Keratinocyte (primary cell): ENCODE data around the gene CRYGC. TPM values are rescaled to one million over a fixed set of nuclear protein-coding genes. Genes with fewer than 3 reads are reported as not detected.

Experiments
- DNase-seq: peaks from one replicate; pipeline ENCODE4 v3.0.0-alpha.2; 2011; ENCODE audit warnings: low read depth, missing footprints, low spot score
- FAIRE-seq: peaks from 2 replicates; lab custom pipeline; 2011; peaks lifted over from hg19 to GRCh38; lab: Jason Lieb, UNC
- H2AFZ ChIP-seq: 2 replicates; pipeline ENCODE4 v1.6.0; 2012; ENCODE audit warnings: low read length, control low read depth, inconsistent platforms; ENCODE audit not compliant: control insufficient read depth
- H3K27ac ChIP-seq: 2 replicates; pipeline ENCODE4 v1.5.1; 2011; ENCODE audit warnings: low read length; ENCODE audit not compliant: control insufficient read depth, insufficient read depth
- H3K27me3 ChIP-seq: 3 replicates; pipeline ENCODE4 v1.6.0; 2011; ENCODE audit warnings: low read length; ENCODE audit not compliant: control insufficient read depth, insufficient read depth; ENCODE audit errors: extremely low read depth
- H3K36me3 ChIP-seq, 2 experiments: 2 replicates in 1 of 2; 3 replicates in 1 of 2; pipeline ENCODE4 v1.5.1; 2011; ENCODE audit warnings: low read length in 2 of 2, mild to moderate bottlenecking in 1 of 2; ENCODE audit not compliant: control insufficient read depth in 2 of 2, insufficient read depth in 2 of 2; ENCODE audit errors: extremely low read depth in 1 of 2
- H3K4me1 ChIP-seq: 3 replicates; pipeline ENCODE4 v1.5.1; 2011; ENCODE audit warnings: low read length; ENCODE audit not compliant: control insufficient read depth, insufficient read depth; ENCODE audit errors: extremely low read depth
- H3K4me2 ChIP-seq: 3 replicates; pipeline ENCODE4 v1.6.0; 2011; ENCODE audit warnings: low read depth, low read length; ENCODE audit not compliant: control insufficient read depth, insufficient read depth; ENCODE audit errors: extremely low read depth
- H3K4me3 ChIP-seq, 3 experiments: fragments of 200-600 bp in 1 of 3; sonication (generic) in 1 of 3; 2 replicates in 2 of 3; 3 replicates in 1 of 3; pipeline ENCODE4 v1.5.1; 2011 to 2016; ENCODE audit warnings: low read length in 3 of 3, mild to moderate bottlenecking in 3 of 3, control low read depth in 2 of 3, inconsistent platforms in 1 of 3, low read depth in 1 of 3, mixed read lengths in 1 of 3, mixed run types in 1 of 3, moderate library complexity in 1 of 3; ENCODE audit not compliant: control insufficient read depth in 2 of 3, insufficient read depth in 2 of 3; ENCODE audit errors: extremely low read depth in 1 of 3
- H3K79me2 ChIP-seq: 2 replicates; pipeline ENCODE4 v1.6.0; 2012; ENCODE audit warnings: low read length; ENCODE audit not compliant: control insufficient read depth, insufficient read depth
- H3K9ac ChIP-seq: 3 replicates; pipeline ENCODE4 v1.6.0; 2011; ENCODE audit warnings: low read length; ENCODE audit not compliant: control insufficient read depth, insufficient read depth; ENCODE audit errors: extremely low read depth
- H3K9me1 ChIP-seq: 3 replicates; pipeline ENCODE4 v1.6.0; 2011; ENCODE audit warnings: low read length; ENCODE audit not compliant: control insufficient read depth, insufficient read depth; ENCODE audit errors: extremely low read depth
- H3K9me3 ChIP-seq: 2 replicates; pipeline ENCODE4 v1.5.1; 2012; ENCODE audit warnings: low read depth, low read length; ENCODE audit not compliant: control insufficient read depth
- H4K20me1 ChIP-seq: 3 replicates; pipeline ENCODE4 v1.6.0; 2011; ENCODE audit warnings: low read length; ENCODE audit not compliant: control insufficient read depth, insufficient read depth; ENCODE audit errors: extremely low read depth
- EZH2 ChIP-seq: IDR thresholded peaks from one replicate; pipeline ENCODE4 v1.6.1; 2012; ENCODE audit warnings: inconsistent platforms, mild to moderate bottlenecking, low read length, moderate library complexity
- dilution Hi-C: fragments of 300-500 bp; cut with MboI; formaldehyde crosslinking; loops from one replicate; pipeline ENCODE4 v1.7.0; 2020; ENCODE audit warnings: low sequenced_read_pairs; ENCODE audit not compliant: extremely low pct_ligation_motif_present
- polyA plus RNA-seq, 5 experiments: library from polyadenylated mRNA; depleted of rRNA in 3 of 5; stranded (reverse) in 3 of 5; stranded (forward) in 1 of 5; unstranded in 1 of 5; fragments of >200 nt; gene quantifications; 1 replicate in 1 of 5; 2 replicates in 3 of 5; 3 replicates in 1 of 5; pipeline versions ENCODE4 v1.2.1 to v1.2.3, GENCODE V29; 2011 to 2012; ENCODE audit warnings: missing spikeins in 2 of 5, low read depth in 1 of 5, low replicate concordance in 1 of 5
- TF ChIP-seq, protein P1 (sequence below), 3 experiments: IDR thresholded peaks in 1 of 3; conservative IDR thresholded peaks in 1 of 3; optimal IDR thresholded peaks in 1 of 3; 2 replicates in 2 of 3; 3 replicates in 1 of 3; pipeline versions ENCODE3 to v1.5.1; 2011; ENCODE audit warnings: low read length in 3 of 3, mild to moderate bottlenecking in 3 of 3, moderate library complexity in 2 of 3, control low read depth in 1 of 3, inconsistent platforms in 1 of 3; ENCODE audit not compliant: insufficient read depth in 2 of 3; ENCODE audit errors: extremely low read depth in 1 of 3

Gene CRYGC
- polyA plus RNA-seq, 1 donor (not counting 4 experiments of a cell fraction or from before 2014, with no cell fraction given) = not detected

DNA sequence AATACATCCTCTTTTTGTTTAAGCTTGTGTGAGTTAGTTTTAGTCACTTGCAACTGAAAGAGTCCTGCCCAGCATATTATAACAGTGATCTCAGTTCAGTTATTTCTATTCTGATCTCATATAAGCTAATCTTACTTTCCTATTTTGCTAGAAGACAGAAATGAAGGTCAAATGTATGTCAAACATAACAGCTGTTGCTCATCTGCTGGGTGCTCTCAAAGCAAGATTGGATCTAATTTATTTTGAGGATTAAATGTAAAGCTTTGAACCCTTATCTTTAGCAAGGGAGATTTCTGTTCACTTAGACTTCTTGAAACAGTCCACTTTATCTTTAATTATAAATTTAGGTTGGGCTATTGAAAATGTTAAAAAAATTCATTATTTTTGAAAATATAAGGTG, 36.5 kb downstream of the CRYGC start:
- H3K36me3 ChIP-seq = no peaks in the 10 kb centered on the region
- FAIRE-seq = no peak
- dilution Hi-C loops = no loop called here
- no peaks in the 10 kb centered on the region for H3K79me2 ChIP-seq
- DNase-seq = no peak
- no peaks in the 10 kb centered on the region for H3K27me3 ChIP-seq
- H3K4me3 ChIP-seq = no peak overlapping the region
- no peaks in the 10 kb centered on the region for H3K9me1 ChIP-seq
- no peak overlapping the region for H2AFZ ChIP-seq
- H3K9ac ChIP-seq = no peak overlapping the region
- H3K27ac ChIP-seq = no peak overlapping the region
- no peaks in the 10 kb centered on the region for H3K4me1 ChIP-seq
- H3K9me3 ChIP-seq = no peaks in the 10 kb centered on the region
- H3K4me2 ChIP-seq = no peak overlapping the region
- TF ChIP-seq, protein P1, sequence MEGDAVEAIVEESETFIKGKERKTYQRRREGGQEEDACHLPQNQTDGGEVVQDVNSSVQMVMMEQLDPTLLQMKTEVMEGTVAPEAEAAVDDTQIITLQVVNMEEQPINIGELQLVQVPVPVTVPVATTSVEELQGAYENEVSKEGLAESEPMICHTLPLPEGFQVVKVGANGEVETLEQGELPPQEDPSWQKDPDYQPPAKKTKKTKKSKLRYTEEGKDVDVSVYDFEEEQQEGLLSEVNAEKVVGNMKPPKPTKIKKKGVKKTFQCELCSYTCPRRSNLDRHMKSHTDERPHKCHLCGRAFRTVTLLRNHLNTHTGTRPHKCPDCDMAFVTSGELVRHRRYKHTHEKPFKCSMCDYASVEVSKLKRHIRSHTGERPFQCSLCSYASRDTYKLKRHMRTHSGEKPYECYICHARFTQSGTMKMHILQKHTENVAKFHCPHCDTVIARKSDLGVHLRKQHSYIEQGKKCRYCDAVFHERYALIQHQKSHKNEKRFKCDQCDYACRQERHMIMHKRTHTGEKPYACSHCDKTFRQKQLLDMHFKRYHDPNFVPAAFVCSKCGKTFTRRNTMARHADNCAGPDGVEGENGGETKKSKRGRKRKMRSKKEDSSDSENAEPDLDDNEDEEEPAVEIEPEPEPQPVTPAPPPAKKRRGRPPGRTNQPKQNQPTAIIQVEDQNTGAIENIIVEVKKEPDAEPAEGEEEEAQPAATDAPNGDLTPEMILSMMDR (optimal IDR thresholded peaks at IDR 0.05 in 1 of 3, IDR thresholded peaks at IDR 0.05 in 1 of 3, conservative IDR thresholded peaks at IDR 0.05 in 1 of 3; ENCODE audit: extremely low read depth in 1 of 3, insufficient read depth in 2 of 3, low read length in 3 of 3) = no peak
- TF ChIP-seq EZH2 = no peak
- H4K20me1 ChIP-seq = no peaks in the 10 kb centered on the region

DNA sequence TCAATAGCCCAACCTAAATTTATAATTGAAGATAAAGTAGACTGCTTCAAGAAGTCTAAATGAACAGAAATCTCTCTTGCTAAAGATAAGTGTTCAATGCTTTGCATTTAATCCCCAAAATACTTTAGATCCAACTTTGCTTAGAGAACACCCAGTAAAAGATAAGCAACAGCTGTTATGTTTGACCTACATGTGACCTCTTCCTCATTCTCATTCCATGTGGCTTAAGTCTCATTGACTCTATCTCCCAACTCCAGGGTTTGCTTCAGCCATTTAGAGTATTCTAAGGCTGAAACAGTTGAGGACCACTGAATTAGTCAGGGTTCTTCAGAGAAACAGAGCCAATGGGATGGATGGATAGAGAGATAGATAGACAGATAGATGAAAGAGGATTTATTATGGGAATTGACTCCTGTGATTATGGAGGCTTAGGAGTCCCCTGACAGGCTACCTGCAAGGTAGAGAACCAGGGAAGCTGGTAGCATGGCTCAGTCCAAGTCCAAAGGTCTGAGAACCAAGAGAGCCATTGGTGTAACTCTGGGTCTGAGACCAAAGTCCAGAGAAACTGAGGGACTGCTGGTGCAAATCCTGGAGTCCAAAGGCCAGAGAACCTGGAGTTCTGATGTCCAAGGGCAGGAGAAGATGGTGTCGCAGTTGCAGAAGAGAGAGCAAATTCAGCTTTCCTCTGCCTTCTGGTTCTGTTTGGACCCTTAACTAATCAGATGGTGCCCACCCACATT, 37.4 kb downstream of the CRYGC start:
- TF ChIP-seq, protein P1 (optimal IDR thresholded peaks at IDR 0.05 in 1 of 3, IDR thresholded peaks at IDR 0.05 in 1 of 3, conservative IDR thresholded peaks at IDR 0.05 in 1 of 3; ENCODE audit: extremely low read depth in 1 of 3, insufficient read depth in 2 of 3, low read length in 3 of 3) = no peak
- no peak for TF ChIP-seq EZH2
- no peaks in the 10 kb centered on the region for H4K20me1 ChIP-seq
- no peaks in the 10 kb centered on the region for H3K79me2 ChIP-seq
- no peak for DNase-seq
- no peak overlapping the region for H3K4me3 ChIP-seq
- H3K9me3 ChIP-seq = no peaks in the 10 kb centered on the region
- H3K27me3 ChIP-seq = no peaks in the 10 kb centered on the region
- H3K36me3 ChIP-seq = no peaks in the 10 kb centered on the region
- H3K4me2 ChIP-seq = no peak overlapping the region
- no peak overlapping the region for H3K9ac ChIP-seq
- H3K4me1 ChIP-seq = no peaks in the 10 kb centered on the region
- H2AFZ ChIP-seq = no peak overlapping the region
- no peak overlapping the region for H3K27ac ChIP-seq
- H3K9me1 ChIP-seq = no peaks in the 10 kb centered on the region
- no peak for FAIRE-seq
- dilution Hi-C loops = no loop called here
